ENCODE data around the gene TBC1D32. TPM values are rescaled to one million over a fixed set of nuclear protein-coding genes. Genes with fewer than 3 reads are reported as not detected.

TBC1D32 gene
- total RNA-seq, 1 experiment from 2014 or later: 12.0 TPM

DNA sequence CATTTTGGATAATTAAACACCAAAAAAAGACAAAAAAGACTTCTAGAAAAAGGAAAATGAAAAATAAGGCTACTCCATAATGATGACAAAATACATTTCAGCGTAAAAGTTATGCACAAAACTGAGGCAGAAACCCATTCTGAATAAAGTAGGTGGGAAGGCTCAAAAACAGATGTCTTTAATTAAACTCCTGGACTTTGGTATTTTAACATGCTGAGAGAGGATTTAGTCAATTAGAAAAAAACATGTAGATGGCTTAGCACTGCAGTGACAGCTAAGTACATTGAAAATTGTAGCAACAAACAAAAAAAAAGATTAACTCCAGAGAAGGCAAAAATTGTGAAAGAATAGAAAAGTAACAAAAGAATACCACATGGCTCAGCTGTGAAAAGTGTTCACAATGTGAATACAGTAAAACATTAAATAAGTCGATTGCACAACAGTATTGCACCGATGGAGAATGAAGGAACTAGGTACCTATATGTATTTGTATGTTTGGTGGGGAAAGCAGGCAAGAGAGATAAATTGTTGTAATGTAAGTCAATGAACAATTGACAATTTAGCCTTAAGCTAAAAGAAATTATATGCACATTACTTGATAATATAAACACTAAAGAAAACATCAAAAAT, 59.5 kb downstream of the TBC1D32 start:
- no peak for DNase-seq
- no TSS peak for BruUV-seq (replicated peaks)
- intact Hi-C loops (cut with micrococcal nuclease; ENCODE audit: unreplicated experiment): no loop called here
- no peaks in the 10 kb centered on the region for H3K9me3 ChIP-seq (ENCODE audit: insufficient read depth, low read depth)
- no peaks in the 10 kb centered on the region for H3K36me3 ChIP-seq (ENCODE audit: low read depth)
- no peak overlapping the region for H2AFZ ChIP-seq
- ChIA-PET CTCF (no interaction called here), POLR2A (ENCODE audit: unreplicated experiment) (no interaction called here)
- H3K9me2 ChIP-seq (ENCODE audit: insufficient read depth): no peaks in the 10 kb centered on the region
- no peaks in the 10 kb centered on the region for H3K79me2 ChIP-seq (ENCODE audit: low read depth)
- no peaks in the 10 kb centered on the region for H4K20me1 ChIP-seq (ENCODE audit: insufficient read depth)
- H3K27me3 ChIP-seq (ENCODE audit: insufficient read depth, low read depth): no peaks in the 10 kb centered on the region
- no peak overlapping the region for H3K27ac ChIP-seq
- H3K4me3 ChIP-seq: no peak overlapping the region
- no peak overlapping the region for H3K4me2 ChIP-seq
- no peak for TF ChIP-seq CTCF (conservative IDR thresholded peaks at IDR 0.05)
- TF ChIP-seq EZH2 (IDR thresholded peaks at IDR 0.05; ENCODE audit: low read depth): no peak
- no peaks in the 10 kb centered on the region for H3F3A ChIP-seq (ENCODE audit: insufficient read depth, low read depth)
- H3K4me1 ChIP-seq (replicated peaks; ENCODE audit: insufficient read depth): no peaks in the 10 kb centered on the region

DNA sequence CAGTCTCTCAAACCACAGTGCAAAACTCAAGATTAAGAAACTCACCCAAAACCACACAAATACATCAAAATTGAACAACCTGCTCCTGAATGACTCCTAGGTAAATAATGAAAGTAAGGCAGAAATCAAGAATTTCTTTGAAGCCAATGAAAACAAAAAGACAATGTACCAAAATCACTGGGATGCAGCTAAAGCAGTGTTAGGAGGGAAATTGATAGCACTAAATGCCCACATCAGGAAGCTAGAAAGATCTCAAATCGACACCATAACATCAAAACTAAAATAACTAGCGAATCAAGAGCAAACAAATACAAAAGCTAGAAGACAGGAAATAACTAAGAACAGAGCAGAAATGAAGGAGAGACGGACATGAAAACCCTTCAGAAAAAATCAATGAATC, 70.5 kb downstream of the TBC1D32 start:
- TF ChIP-seq EZH2 (IDR thresholded peaks at IDR 0.05; ENCODE audit: low read depth) (no peak), CTCF (conservative IDR thresholded peaks at IDR 0.05) (no peak)
- Histone ChIP-seq H3K36me3 (ENCODE audit: low read depth) (no peaks in the 10 kb centered on the region), H3K9me3 (ENCODE audit: insufficient read depth, low read depth) (peaks cover 9% of the 10 kb centered on the region; the same call in 1 of the 2 replicates), H3K79me2 (ENCODE audit: low read depth) (no peaks in the 10 kb centered on the region), H3K9me2 (ENCODE audit: insufficient read depth) (0 out of 2 replicates have a peak, but pooled peaks cover 6% of the 10 kb centered on the region), H2AFZ (no peak overlapping the region), H3F3A (ENCODE audit: insufficient read depth, low read depth) (no peaks in the 10 kb centered on the region), H3K27ac (no peak overlapping the region), H3K4me3 (no peak overlapping the region), H3K27me3 (ENCODE audit: insufficient read depth, low read depth) (no peaks in the 10 kb centered on the region), H4K20me1 (ENCODE audit: insufficient read depth) (no peaks in the 10 kb centered on the region), H3K4me2 (no peak overlapping the region), H3K4me1 (replicated peaks; ENCODE audit: insufficient read depth) (no peaks in the 10 kb centered on the region)
- intact Hi-C loops (cut with micrococcal nuclease; ENCODE audit: unreplicated experiment): no loop called here
- BruUV-seq (replicated peaks): no TSS peak
- CTCF ChIA-PET: no interaction called here
- POLR2A ChIA-PET (ENCODE audit: unreplicated experiment): no interaction called here
- DNase-seq: no peak

DNA sequence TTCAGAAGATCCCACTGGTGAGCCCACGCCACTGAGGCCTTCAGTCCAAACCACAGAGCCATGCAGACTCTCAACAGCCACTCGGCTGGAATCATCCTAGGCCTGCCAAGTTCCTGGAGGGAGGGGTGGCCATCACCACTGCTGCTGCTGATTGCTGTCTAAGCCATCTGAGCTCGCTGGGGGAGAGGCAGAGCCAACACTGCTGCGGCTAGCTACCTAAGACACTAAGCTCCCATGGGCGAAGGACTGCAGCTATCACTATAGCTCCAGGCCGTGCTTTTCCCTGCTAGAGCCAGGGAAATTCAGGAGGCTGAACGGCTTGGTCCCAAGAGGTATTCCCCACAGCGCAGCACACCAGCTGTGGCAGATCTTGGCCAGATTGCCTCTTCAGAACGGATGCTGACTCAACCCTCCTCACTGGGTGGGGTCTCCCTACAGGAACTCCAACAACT, 73.6 kb downstream of the TBC1D32 start:
- Histone ChIP-seq H3K4me2 (no peak overlapping the region), H3K27ac (no peak overlapping the region), H3K27me3 (ENCODE audit: insufficient read depth, low read depth) (no peaks in the 10 kb centered on the region), H3K9me2 (ENCODE audit: insufficient read depth) (0 out of 2 replicates have a peak, but pooled peaks cover 6% of the 10 kb centered on the region), H3F3A (ENCODE audit: insufficient read depth, low read depth) (no peaks in the 10 kb centered on the region), H3K79me2 (ENCODE audit: low read depth) (no peaks in the 10 kb centered on the region), H3K4me1 (replicated peaks; ENCODE audit: insufficient read depth) (no peaks in the 10 kb centered on the region), H2AFZ (no peak overlapping the region), H3K36me3 (ENCODE audit: low read depth) (no peaks in the 10 kb centered on the region), H3K9me3 (ENCODE audit: insufficient read depth, low read depth) (peaks cover 6% of the 10 kb centered on the region; the same call in 1 of the 2 replicates), H4K20me1 (ENCODE audit: insufficient read depth) (no peaks in the 10 kb centered on the region), H3K4me3 (no peak overlapping the region)
- ChIA-PET POLR2A (ENCODE audit: unreplicated experiment) (no interaction called here), CTCF (no interaction called here)
- intact Hi-C loops (cut with micrococcal nuclease; ENCODE audit: unreplicated experiment): no loop called here
- BruUV-seq (replicated peaks): no TSS peak
- DNase-seq: no peak
- no peak for TF ChIP-seq CTCF (conservative IDR thresholded peaks at IDR 0.05)
- TF ChIP-seq EZH2 (IDR thresholded peaks at IDR 0.05; ENCODE audit: low read depth): no peak
